WTC11 (cell line): ENCODE data around the gene CMTM2.

Experiments
- ARID4B ChIP-seq: sonication (generic); formaldehyde crosslinking; IDR thresholded peaks from 2 replicates; pipeline ENCODE4 v1.8.0; 2023; ENCODE audit warnings: missing genetic modification reagents, mild to moderate bottlenecking, borderline replicate concordance
- CREB1 ChIP-seq: sonication (generic); formaldehyde crosslinking; IDR thresholded peaks from 2 replicates; pipeline ENCODE4 v1.8.0; 2023; ENCODE audit warnings: mild to moderate bottlenecking, missing genetic modification reagents
- CTCF ChIP-seq: fragments of 200-600 bp; IDR thresholded peaks from 2 replicates; pipeline ENCODE4 v1.8.0; 2022; ENCODE audit warnings: antibody characterized with exemption
- ESRRA ChIP-seq: sonication (generic); formaldehyde crosslinking; IDR thresholded peaks from 2 replicates; pipeline ENCODE4 v1.8.1; 2022; ENCODE audit warnings: mild to moderate bottlenecking, missing genetic modification reagents, borderline replicate concordance
- JUN ChIP-seq: sonication (generic); formaldehyde crosslinking; IDR thresholded peaks from 2 replicates; pipeline ENCODE4 v1.8.0; 2023; ENCODE audit warnings: mild to moderate bottlenecking, missing genetic modification reagents
- MAX ChIP-seq: sonication (generic); formaldehyde crosslinking; IDR thresholded peaks from 2 replicates; pipeline ENCODE4 v1.8.0; 2022; ENCODE audit warnings: mild to moderate bottlenecking, missing genetic modification reagents
- NFYB ChIP-seq: sonication (generic); formaldehyde crosslinking; conservative IDR thresholded peaks from 2 replicates; pipeline ENCODE4 v1.8.0; 2022; ENCODE audit warnings: low read depth, missing genetic modification reagents
- OVOL2 ChIP-seq: fragments of 250-450 bp; sonication (Bioruptor Pico); IDR thresholded peaks from 2 replicates; pipeline ENCODE4 v1.9.0; 2021; ENCODE audit warnings: mild to moderate bottlenecking, borderline replicate concordance
- RELA ChIP-seq: sonication (generic); formaldehyde crosslinking; IDR thresholded peaks from 2 replicates; pipeline ENCODE4 v1.8.1; 2022; ENCODE audit warnings: missing genetic modification reagents, mild to moderate bottlenecking, borderline replicate concordance
- TF ChIP-seq, protein P1 (sequence below): sonication (generic); formaldehyde crosslinking; IDR thresholded peaks from 2 replicates; pipeline ENCODE4 v1.8.1; 2023; ENCODE audit warnings: mild to moderate bottlenecking, missing genetic modification reagents, borderline replicate concordance
- TF ChIP-seq, protein P2 (sequence below): sonication (generic); formaldehyde crosslinking; IDR thresholded peaks from 2 replicates; pipeline ENCODE4 v1.8.1; 2022; ENCODE audit warnings: low read depth, missing genetic modification reagents, borderline replicate concordance
- TF ChIP-seq, protein P3 (sequence below): sonication (generic); formaldehyde crosslinking; IDR thresholded peaks from 2 replicates; pipeline ENCODE4 v1.8.1; 2023; ENCODE audit warnings: mild to moderate bottlenecking, missing genetic modification reagents
- TF ChIP-seq, protein P4 (sequence below): sonication (generic); formaldehyde crosslinking; IDR thresholded peaks from 2 replicates; pipeline ENCODE4 v1.8.1; 2022; ENCODE audit warnings: low read depth, mild to moderate bottlenecking, moderate library complexity, missing genetic modification reagents, borderline replicate concordance

GRCh38 chr16:66621973-66622372 lies 42.7 kb downstream of the CMTM2 start:
- TF ChIP-seq RELA (no peak), CTCF (no peak), NFYB (CRISPR knock-in tag) (no peak), MAX (CRISPR knock-in tag) (no peak), OVOL2 (CRISPR knock-in tag) (no peak), ESRRA (CRISPR knock-in tag) (no peak), ARID4B (CRISPR knock-in tag) (no peak), JUN (CRISPR knock-in tag) (no peak), CREB1 (no peak)
- TF ChIP-seq, protein P1, sequence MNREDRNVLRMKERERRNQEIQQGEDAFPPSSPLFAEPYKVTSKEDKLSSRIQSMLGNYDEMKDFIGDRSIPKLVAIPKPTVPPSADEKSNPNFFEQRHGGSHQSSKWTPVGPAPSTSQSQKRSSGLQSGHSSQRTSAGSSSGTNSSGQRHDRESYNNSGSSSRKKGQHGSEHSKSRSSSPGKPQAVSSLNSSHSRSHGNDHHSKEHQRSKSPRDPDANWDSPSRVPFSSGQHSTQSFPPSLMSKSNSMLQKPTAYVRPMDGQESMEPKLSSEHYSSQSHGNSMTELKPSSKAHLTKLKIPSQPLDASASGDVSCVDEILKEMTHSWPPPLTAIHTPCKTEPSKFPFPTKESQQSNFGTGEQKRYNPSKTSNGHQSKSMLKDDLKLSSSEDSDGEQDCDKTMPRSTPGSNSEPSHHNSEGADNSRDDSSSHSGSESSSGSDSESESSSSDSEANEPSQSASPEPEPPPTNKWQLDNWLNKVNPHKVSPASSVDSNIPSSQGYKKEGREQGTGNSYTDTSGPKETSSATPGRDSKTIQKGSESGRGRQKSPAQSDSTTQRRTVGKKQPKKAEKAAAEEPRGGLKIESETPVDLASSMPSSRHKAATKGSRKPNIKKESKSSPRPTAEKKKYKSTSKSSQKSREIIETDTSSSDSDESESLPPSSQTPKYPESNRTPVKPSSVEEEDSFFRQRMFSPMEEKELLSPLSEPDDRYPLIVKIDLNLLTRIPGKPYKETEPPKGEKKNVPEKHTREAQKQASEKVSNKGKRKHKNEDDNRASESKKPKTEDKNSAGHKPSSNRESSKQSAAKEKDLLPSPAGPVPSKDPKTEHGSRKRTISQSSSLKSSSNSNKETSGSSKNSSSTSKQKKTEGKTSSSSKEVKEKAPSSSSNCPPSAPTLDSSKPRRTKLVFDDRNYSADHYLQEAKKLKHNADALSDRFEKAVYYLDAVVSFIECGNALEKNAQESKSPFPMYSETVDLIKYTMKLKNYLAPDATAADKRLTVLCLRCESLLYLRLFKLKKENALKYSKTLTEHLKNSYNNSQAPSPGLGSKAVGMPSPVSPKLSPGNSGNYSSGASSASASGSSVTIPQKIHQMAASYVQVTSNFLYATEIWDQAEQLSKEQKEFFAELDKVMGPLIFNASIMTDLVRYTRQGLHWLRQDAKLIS (CRISPR knock-in tag): no peak
- TF ChIP-seq, protein P2, sequence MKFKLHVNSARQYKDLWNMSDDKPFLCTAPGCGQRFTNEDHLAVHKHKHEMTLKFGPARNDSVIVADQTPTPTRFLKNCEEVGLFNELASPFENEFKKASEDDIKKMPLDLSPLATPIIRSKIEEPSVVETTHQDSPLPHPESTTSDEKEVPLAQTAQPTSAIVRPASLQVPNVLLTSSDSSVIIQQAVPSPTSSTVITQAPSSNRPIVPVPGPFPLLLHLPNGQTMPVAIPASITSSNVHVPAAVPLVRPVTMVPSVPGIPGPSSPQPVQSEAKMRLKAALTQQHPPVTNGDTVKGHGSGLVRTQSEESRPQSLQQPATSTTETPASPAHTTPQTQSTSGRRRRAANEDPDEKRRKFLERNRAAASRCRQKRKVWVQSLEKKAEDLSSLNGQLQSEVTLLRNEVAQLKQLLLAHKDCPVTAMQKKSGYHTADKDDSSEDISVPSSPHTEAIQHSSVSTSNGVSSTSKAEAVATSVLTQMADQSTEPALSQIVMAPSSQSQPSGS (CRISPR knock-in tag): no peak
- TF ChIP-seq, protein P3, sequence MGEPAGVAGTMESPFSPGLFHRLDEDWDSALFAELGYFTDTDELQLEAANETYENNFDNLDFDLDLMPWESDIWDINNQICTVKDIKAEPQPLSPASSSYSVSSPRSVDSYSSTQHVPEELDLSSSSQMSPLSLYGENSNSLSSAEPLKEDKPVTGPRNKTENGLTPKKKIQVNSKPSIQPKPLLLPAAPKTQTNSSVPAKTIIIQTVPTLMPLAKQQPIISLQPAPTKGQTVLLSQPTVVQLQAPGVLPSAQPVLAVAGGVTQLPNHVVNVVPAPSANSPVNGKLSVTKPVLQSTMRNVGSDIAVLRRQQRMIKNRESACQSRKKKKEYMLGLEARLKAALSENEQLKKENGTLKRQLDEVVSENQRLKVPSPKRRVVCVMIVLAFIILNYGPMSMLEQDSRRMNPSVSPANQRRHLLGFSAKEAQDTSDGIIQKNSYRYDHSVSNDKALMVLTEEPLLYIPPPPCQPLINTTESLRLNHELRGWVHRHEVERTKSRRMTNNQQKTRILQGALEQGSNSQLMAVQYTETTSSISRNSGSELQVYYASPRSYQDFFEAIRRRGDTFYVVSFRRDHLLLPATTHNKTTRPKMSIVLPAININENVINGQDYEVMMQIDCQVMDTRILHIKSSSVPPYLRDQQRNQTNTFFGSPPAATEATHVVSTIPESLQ (CRISPR knock-in tag): no peak
- TF ChIP-seq, protein P4, sequence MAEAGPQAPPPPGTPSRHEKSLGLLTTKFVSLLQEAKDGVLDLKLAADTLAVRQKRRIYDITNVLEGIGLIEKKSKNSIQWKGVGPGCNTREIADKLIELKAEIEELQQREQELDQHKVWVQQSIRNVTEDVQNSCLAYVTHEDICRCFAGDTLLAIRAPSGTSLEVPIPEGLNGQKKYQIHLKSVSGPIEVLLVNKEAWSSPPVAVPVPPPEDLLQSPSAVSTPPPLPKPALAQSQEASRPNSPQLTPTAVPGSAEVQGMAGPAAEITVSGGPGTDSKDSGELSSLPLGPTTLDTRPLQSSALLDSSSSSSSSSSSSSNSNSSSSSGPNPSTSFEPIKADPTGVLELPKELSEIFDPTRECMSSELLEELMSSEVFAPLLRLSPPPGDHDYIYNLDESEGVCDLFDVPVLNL (CRISPR knock-in tag): no peak
